Measurements from ENCODE around the gene JMJD7.

Gene JMJD7

GRCh38 chr15:41855261-41855961 is 27.5 kb downstream of the JMJD7 start:
- Mint-ChIP-seq H3K4me3 (no peak overlapping the region), H3K9me3 (no peaks in the 10 kb centered on the region), H3K27me3 (peaks cover 6% of the 10 kb centered on the region), H3K27ac (peak overlapping the region in 1 of 2 donors; percentile 90), H3K4me1 (peaks cover 6% of the 10 kb centered on the region)
- no peak for DNase-seq
- ATAC-seq: no peak

- Mint-ChIP-seq H3K4me1 (peaks cover 12% of the 10 kb centered on the region), H3K9me3 (no peaks in the 10 kb centered on the region), H3K27ac (no peak overlapping the region), H3K27me3 (peaks cover 8% of the 10 kb centered on the region), H3K4me3 (no peak overlapping the region)
- DNase-seq: no peak
- ATAC-seq: no peak
Measured at GRCh38 chr15:41856262-41856661, 28.4 kb downstream of the JMJD7 start.

- no peaks in the 10 kb centered on the region for H3K9me3 Mint-ChIP-seq
- peaks cover 12% of the 10 kb centered on the region for H3K4me1 Mint-ChIP-seq
- no peak overlapping the region for H3K4me3 Mint-ChIP-seq
- no peak for DNase-seq
- peaks cover 7% of the 10 kb centered on the region for H3K27me3 Mint-ChIP-seq
- H3K27ac Mint-ChIP-seq: no peak overlapping the region
- ATAC-seq: no peak
Measured at GRCh38 chr15:41856716-41857115, 28.8 kb downstream of the JMJD7 start.

GRCh38 chr15:41857316-41857715 is 29.4 kb downstream of the JMJD7 start:
- peaks cover 12% of the 10 kb centered on the region for H3K4me1 Mint-ChIP-seq
- no peak overlapping the region for H3K4me3 Mint-ChIP-seq
- peak overlapping the region in 1 of 2 donors; percentile 54 for H3K27ac Mint-ChIP-seq
- peaks cover 7% of the 10 kb centered on the region for H3K27me3 Mint-ChIP-seq
- DNase-seq (no peak), ATAC-seq (no peak)
- H3K9me3 Mint-ChIP-seq: no peaks in the 10 kb centered on the region

- DNase-seq (no peak), ATAC-seq (no peak)
- Mint-ChIP-seq H3K4me1 (peaks cover 16% of the 10 kb centered on the region), H3K9me3 (no peaks in the 10 kb centered on the region), H3K4me3 (no peak overlapping the region), H3K27ac (peak overlapping the region in 1 of 2 donors; percentile 19), H3K27me3 (peaks cover 7% of the 10 kb centered on the region)
Measured at GRCh38 chr15:41858756-41859155, 30.9 kb downstream of the JMJD7 start.

GRCh38 chr15:41860049-41860828 is 32.3 kb downstream of the JMJD7 start:
- no peak overlapping the region for H3K4me3 Mint-ChIP-seq
- peaks cover 16% of the 10 kb centered on the region for H3K4me1 Mint-ChIP-seq
- peaks cover 7% of the 10 kb centered on the region for H3K27me3 Mint-ChIP-seq
- no peaks in the 10 kb centered on the region for H3K9me3 Mint-ChIP-seq
- DNase-seq (no peak), ATAC-seq (no peak)
- peak overlapping the region in 1 of 2 donors; percentile 27 for H3K27ac Mint-ChIP-seq

- peaks cover 7% of the 10 kb centered on the region for H3K27me3 Mint-ChIP-seq
- no peak overlapping the region for H3K27ac Mint-ChIP-seq
- H3K4me3 Mint-ChIP-seq: no peak overlapping the region
- no peak for DNase-seq
- no peaks in the 10 kb centered on the region for H3K9me3 Mint-ChIP-seq
- peaks cover 16% of the 10 kb centered on the region for H3K4me1 Mint-ChIP-seq
- no peak for ATAC-seq
Measured at GRCh38 chr15:41861736-41862356, 34.0 kb downstream of the JMJD7 start.

- no peaks in the 10 kb centered on the region for H3K9me3 Mint-ChIP-seq
- H3K27ac Mint-ChIP-seq: no peak overlapping the region
- H3K27me3 Mint-ChIP-seq: peaks cover 7% of the 10 kb centered on the region
- no peak for DNase-seq
- H3K4me3 Mint-ChIP-seq: no peak overlapping the region
- ATAC-seq: no peak
- peaks cover 16% of the 10 kb centered on the region for H3K4me1 Mint-ChIP-seq
Measured at GRCh38 chr15:41862515-41863116, 34.7 kb downstream of the JMJD7 start.

- Mint-ChIP-seq H3K4me1 (peaks cover 12% of the 10 kb centered on the region), H3K27ac (no peak overlapping the region), H3K9me3 (no peaks in the 10 kb centered on the region), H3K4me3 (no peak overlapping the region), H3K27me3 (peaks cover 6% of the 10 kb centered on the region)
- DNase-seq: no peak
- no peak for ATAC-seq
Measured at GRCh38 chr15:41865490-41866055, 37.7 kb downstream of the JMJD7 start.

GRCh38 chr15:41866263-41866703 is 38.4 kb downstream of the JMJD7 start:
- H3K4me3 Mint-ChIP-seq: no peak overlapping the region
- H3K4me1 Mint-ChIP-seq: peaks cover 15% of the 10 kb centered on the region
- ATAC-seq (no peak), DNase-seq (no peak)
- no peak overlapping the region for H3K27ac Mint-ChIP-seq
- H3K27me3 Mint-ChIP-seq: no peaks in the 10 kb centered on the region
- no peaks in the 10 kb centered on the region for H3K9me3 Mint-ChIP-seq

GRCh38 chr15:41866872-41867579 is 39.1 kb downstream of the JMJD7 start:
- Mint-ChIP-seq H3K27me3 (no peaks in the 10 kb centered on the region), H3K9me3 (no peaks in the 10 kb centered on the region), H3K4me1 (peaks cover 21% of the 10 kb centered on the region), H3K4me3 (no peak overlapping the region), H3K27ac (peak overlapping the region; percentile 1 to 40)
- ATAC-seq (no peak), DNase-seq (no peak)

GRCh38 chr15:41868321-41868720 is 40.4 kb downstream of the JMJD7 start:
- ATAC-seq (no peak), DNase-seq (no peak)
- H3K27ac Mint-ChIP-seq: no peak overlapping the region
- no peak overlapping the region for H3K4me3 Mint-ChIP-seq
- no peaks in the 10 kb centered on the region for H3K9me3 Mint-ChIP-seq
- peaks cover 17% of the 10 kb centered on the region for H3K4me1 Mint-ChIP-seq
- no peaks in the 10 kb centered on the region for H3K27me3 Mint-ChIP-seq

- Mint-ChIP-seq H3K27me3 (no peaks in the 10 kb centered on the region), H3K9me3 (no peaks in the 10 kb centered on the region), H3K4me3 (peak overlapping the region in 1 of 2 donors; percentile 41), H3K4me1 (peaks cover 17% of the 10 kb centered on the region), H3K27ac (peak overlapping the region in 1 of 2 donors; percentile 41)
- no peak for DNase-seq
- ATAC-seq: no peak
Measured at GRCh38 chr15:41869770-41870688, 42.1 kb downstream of the JMJD7 start.

- H3K4me1 Mint-ChIP-seq: peaks cover 17% of the 10 kb centered on the region
- peak overlapping the region in 1 of 2 donors; percentile 41 for H3K27ac Mint-ChIP-seq
- ATAC-seq (peak; percentile 89), DNase-seq (peak; percentile 31 to 45)
- no peaks in the 10 kb centered on the region for H3K9me3 Mint-ChIP-seq
- H3K27me3 Mint-ChIP-seq: no peaks in the 10 kb centered on the region
- H3K4me3 Mint-ChIP-seq: peak overlapping the region in 1 of 2 donors; percentile 41
Measured at GRCh38 chr15:41870689-41871081, 42.8 kb downstream of the JMJD7 start.

All from stimulated activated naive CD8-positive, alpha-beta T cell treated with anti-CD3 and anti-CD28 coated beads, Interleukin-15, amount 100 ng/mL, for 72 hours (primary cell).